Measurements from ENCODE around the gene CAD. TPM values are rescaled to one million over a fixed set of nuclear protein-coding genes. Genes with fewer than 3 reads are reported as not detected.
"Not testable (repeated sequence)": the region's sequence is repeated elsewhere in the genome, so short reads cannot be mapped to it uniquely, and the experiment has no call there.

The CAD gene
- total RNA-seq, 2 donors from 2014 or later: 120 to 127 TPM

DNA sequence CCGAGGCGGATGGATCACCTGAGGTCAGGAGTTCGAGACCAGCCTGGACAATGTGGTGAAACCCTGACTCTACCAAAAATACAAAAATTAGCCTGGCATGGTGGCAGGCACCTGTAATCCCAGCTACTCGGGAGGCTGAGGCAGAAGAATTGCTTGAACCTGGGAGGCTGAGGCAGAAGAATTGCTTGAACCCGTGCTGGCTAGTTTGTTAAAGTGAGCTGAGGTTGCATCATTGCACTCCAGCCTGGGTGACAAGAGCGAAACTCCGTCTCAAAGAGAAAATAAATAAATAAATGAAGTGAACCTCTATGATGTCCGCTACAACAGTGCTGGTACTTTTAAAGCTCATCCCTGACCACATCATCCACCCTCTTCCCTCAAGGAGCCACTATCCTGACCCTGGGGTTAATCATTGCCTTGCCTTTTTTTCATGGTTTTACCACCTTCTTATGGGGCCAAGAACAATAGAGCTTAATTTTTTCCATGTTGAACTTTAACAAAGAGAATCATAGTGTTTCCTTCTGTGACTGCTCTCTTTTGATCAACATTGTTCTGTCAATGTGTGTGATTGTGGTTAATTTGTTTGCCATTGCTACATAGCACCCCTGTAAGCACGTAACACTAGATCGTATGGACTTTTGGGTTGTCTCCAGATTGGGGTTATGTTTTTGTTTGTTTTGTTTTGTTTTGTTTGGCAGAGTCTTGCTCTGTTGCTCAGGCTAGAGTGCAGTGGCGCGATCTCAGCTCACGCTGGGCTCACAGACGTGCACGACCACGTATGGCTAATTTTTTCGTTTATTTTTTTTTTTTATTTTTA is 22.4 kb upstream of the CAD start:
- Mint-ChIP-seq H3K4me3 (no peak overlapping the region), H3K27me3 (ENCODE audit: insufficient read depth) (no peaks in the 10 kb centered on the region), H3K36me3 (ENCODE audit: low read depth) (peaks cover 5% of the 10 kb centered on the region), H3K27ac (no peak overlapping the region), H3K4me1 (peaks cover 10% of the 10 kb centered on the region), H3K9me3 (peaks cover 9% of the 10 kb centered on the region)
- H3K27ac ChIP-seq (ENCODE audit: low read depth, low read length): no peak overlapping the region
- no peaks in the 10 kb centered on the region for H3K4me1 ChIP-seq (ENCODE audit: control insufficient read depth, insufficient read depth, low read length)
- no peaks in the 10 kb centered on the region for H3K36me3 ChIP-seq (ENCODE audit: control insufficient read depth, insufficient read depth, low read length)
- TF ChIP-seq, protein P1, sequence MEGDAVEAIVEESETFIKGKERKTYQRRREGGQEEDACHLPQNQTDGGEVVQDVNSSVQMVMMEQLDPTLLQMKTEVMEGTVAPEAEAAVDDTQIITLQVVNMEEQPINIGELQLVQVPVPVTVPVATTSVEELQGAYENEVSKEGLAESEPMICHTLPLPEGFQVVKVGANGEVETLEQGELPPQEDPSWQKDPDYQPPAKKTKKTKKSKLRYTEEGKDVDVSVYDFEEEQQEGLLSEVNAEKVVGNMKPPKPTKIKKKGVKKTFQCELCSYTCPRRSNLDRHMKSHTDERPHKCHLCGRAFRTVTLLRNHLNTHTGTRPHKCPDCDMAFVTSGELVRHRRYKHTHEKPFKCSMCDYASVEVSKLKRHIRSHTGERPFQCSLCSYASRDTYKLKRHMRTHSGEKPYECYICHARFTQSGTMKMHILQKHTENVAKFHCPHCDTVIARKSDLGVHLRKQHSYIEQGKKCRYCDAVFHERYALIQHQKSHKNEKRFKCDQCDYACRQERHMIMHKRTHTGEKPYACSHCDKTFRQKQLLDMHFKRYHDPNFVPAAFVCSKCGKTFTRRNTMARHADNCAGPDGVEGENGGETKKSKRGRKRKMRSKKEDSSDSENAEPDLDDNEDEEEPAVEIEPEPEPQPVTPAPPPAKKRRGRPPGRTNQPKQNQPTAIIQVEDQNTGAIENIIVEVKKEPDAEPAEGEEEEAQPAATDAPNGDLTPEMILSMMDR (conservative IDR thresholded peaks at IDR 0.05): no peak
- H3K9ac ChIP-seq (ENCODE audit: extremely low read depth, low read length, poor library complexity, severe bottlenecking): no peak overlapping the region
- H3K4me3 ChIP-seq (ENCODE audit: low read length): no peak overlapping the region
- H3K9me3 ChIP-seq (ENCODE audit: control insufficient read depth, low read length): no peaks in the 10 kb centered on the region
- WGBS, 2 experiments (ENCODE audit: insufficient coverage in 1 of 2, insufficient read length in 1 of 2): 87 to 90% methylated on average over 10 to 17 of the region's 17 CpGs
- no peak for DNase-seq
- no peaks in the 10 kb centered on the region for H3K27me3 ChIP-seq (ENCODE audit: control insufficient read depth, insufficient read depth, low read length, poor library complexity, severe bottlenecking)

DNA sequence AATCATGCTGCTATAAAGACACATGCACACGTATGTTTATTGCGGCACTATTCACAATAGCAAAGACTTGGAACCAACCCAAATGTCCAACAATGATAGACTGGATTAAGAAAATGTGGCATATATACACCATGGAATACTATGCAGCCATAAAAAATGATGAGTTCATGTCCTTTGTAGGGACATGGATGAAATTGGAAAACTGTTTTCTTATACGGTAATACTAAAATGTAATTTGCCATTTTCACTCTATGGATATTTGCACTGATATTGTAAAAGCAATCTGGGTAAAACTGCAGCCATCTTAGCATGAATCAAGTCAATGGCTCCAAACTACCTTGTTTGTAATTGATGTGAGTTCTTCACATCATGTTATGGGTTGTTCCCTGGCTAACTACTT is 21.4 kb upstream of the CAD start:
- 93 to 100% methylated on average over 1 of the region's 3 CpGs for WGBS, 2 experiments (ENCODE audit: insufficient coverage in 1 of 2, insufficient read length in 1 of 2)
- H3K27ac Mint-ChIP-seq; H3K36me3 ChIP-seq (ENCODE audit: control insufficient read depth, insufficient read depth, low read length); H3K27me3 ChIP-seq (ENCODE audit: control insufficient read depth, insufficient read depth, low read length, poor library complexity, severe bottlenecking); H3K27ac ChIP-seq (ENCODE audit: low read depth, low read length); H3K9me3 ChIP-seq (ENCODE audit: control insufficient read depth, low read length); H3K4me3 ChIP-seq (ENCODE audit: low read length); DNase-seq; H3K4me3 Mint-ChIP-seq; H3K9me3 Mint-ChIP-seq; H3K4me1 ChIP-seq (ENCODE audit: control insufficient read depth, insufficient read depth, low read length); H3K27me3 Mint-ChIP-seq (ENCODE audit: insufficient read depth); H3K9ac ChIP-seq (ENCODE audit: extremely low read depth, low read length, poor library complexity, severe bottlenecking): not testable (repeated sequence)
- H3K4me1 Mint-ChIP-seq: peaks cover 10% of the 10 kb centered on the region
- peaks cover 13% of the 10 kb centered on the region for H3K36me3 Mint-ChIP-seq (ENCODE audit: low read depth)

DNA sequence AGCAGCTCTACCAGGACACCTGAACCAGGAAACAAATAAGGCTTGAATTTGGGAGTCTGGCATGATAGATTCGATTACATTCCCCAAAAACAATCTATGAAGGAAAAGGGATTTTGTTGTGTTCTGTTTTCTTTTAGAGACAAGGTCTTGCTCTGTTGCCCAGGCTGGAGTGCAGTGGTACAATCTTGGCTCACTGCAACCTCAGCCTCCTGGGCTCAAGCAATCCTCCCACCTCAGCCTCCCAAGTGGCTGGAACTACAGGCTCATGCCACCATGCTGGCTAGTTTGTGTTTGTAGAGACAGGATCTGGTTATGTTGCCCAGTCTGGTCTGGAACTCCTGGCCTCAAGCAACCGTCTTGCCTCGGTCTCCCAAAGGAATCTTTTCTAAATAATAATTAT is 19.1 kb upstream of the CAD start:
- H3K4me1 ChIP-seq (ENCODE audit: control insufficient read depth, insufficient read depth, low read length); H3K27me3 Mint-ChIP-seq (ENCODE audit: insufficient read depth); H3K4me3 Mint-ChIP-seq; H3K27me3 ChIP-seq (ENCODE audit: control insufficient read depth, insufficient read depth, low read length, poor library complexity, severe bottlenecking); H3K27ac Mint-ChIP-seq; H3K9ac ChIP-seq (ENCODE audit: extremely low read depth, low read length, poor library complexity, severe bottlenecking); H3K4me3 ChIP-seq (ENCODE audit: low read length); H3K4me1 Mint-ChIP-seq; H3K9me3 Mint-ChIP-seq; H3K9me3 ChIP-seq (ENCODE audit: control insufficient read depth, low read length); H3K27ac ChIP-seq (ENCODE audit: low read depth, low read length); DNase-seq: not testable (repeated sequence)
- H3K36me3 ChIP-seq (ENCODE audit: control insufficient read depth, insufficient read depth, low read length): peaks cover 15% of the 10 kb centered on the region
- 92 to 98% methylated on average over 2 to 3 of the region's 3 CpGs for WGBS, 2 experiments (ENCODE audit: insufficient coverage in 1 of 2, insufficient read length in 1 of 2)
- H3K36me3 Mint-ChIP-seq (ENCODE audit: low read depth): peaks cover 32% of the 10 kb centered on the region

DNA sequence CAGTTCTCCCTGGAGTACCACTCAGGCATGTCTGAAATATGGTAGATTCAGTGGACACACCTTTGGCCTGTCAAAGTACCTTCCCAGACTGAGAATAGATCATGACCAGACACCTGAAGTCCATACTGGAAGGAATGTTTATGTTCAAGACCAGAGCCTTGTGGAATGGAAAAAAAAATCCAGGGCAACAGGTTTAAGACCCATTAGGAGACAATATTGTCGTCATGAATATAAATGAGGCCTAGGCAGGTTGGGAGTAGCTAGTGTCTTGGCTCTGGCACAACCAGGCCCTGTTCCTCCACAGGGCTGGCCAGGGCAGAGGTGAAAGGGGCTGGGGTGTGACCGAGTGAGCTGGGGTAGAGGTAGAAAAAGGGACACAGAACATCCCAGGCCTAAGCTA is 18.5 kb upstream of the CAD start:
- H3K27me3 Mint-ChIP-seq (ENCODE audit: insufficient read depth): no peaks in the 10 kb centered on the region
- Histone ChIP-seq H3K4me3 (ENCODE audit: low read length) (no peak overlapping the region), H3K27me3 (ENCODE audit: control insufficient read depth, insufficient read depth, low read length, poor library complexity, severe bottlenecking) (no peaks in the 10 kb centered on the region), H3K9me3 (ENCODE audit: control insufficient read depth, low read length) (no peaks in the 10 kb centered on the region), H3K9ac (ENCODE audit: extremely low read depth, low read length, poor library complexity, severe bottlenecking) (no peak overlapping the region), H3K4me1 (ENCODE audit: control insufficient read depth, insufficient read depth, low read length) (no peaks in the 10 kb centered on the region), H3K27ac (ENCODE audit: low read depth, low read length) (no peak overlapping the region), H3K36me3 (ENCODE audit: control insufficient read depth, insufficient read depth, low read length) (peaks cover 20% of the 10 kb centered on the region)
- peaks cover 38% of the 10 kb centered on the region for H3K36me3 Mint-ChIP-seq (ENCODE audit: low read depth)
- H3K4me3 Mint-ChIP-seq: no peak overlapping the region
- peaks cover 5% of the 10 kb centered on the region for H3K4me1 Mint-ChIP-seq
- no peak for DNase-seq
- no peak overlapping the region for H3K27ac Mint-ChIP-seq
- WGBS, 2 experiments (ENCODE audit: insufficient coverage in 1 of 2, insufficient read length in 1 of 2): 67 to 87% methylated on average over 1 to 2 of the region's 2 CpGs
- TF ChIP-seq, protein P1 (conservative IDR thresholded peaks at IDR 0.05): no peak
- no peaks in the 10 kb centered on the region for H3K9me3 Mint-ChIP-seq

Measured in endodermal cell (in vitro differentiated cells).